HG03457 (cell line): ENCODE measurements around the gene ZNF407.
"Not testable (repeated sequence)": the region's sequence is repeated elsewhere in the genome, so short reads cannot be mapped to it uniquely, and the experiment has no call there.

Experiments
- ATAC-seq: cut with Tn5 transposase; IDR thresholded peaks from one replicate; pipeline ENCODE4 v1.9.1; 2021; ENCODE audit warnings: moderate number of reproducible peaks; ENCODE audit not compliant: unreplicated experiment

ZNF407 gene

DNA sequence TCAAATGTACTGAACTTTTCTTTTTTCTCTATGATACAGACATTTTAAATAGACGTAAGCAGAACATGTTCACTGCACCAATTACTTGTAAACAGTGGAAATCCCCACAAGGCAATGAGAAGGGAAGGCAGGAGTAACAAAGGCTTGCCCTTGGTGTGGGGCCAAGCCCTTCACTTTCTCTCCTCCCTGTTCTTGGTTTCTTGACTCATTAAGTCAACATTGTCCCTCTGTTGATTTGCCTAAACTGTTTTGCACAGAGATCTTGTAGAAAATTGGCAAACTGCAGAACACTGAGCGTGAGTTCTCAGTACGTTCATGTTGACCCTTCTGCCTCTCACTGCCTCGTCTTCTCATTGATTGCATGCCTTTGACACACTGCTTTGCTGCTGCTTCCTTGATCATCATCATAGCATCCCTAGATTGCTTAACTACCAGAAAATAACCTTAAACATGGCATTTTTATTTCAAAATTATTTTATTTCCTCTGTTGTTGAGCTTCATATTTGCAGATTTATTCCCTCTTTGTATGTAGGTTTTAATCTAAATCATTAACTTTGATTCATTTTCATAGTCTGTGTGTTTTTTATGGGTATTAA lies 353.6 kb downstream of the ZNF407 start:
- ATAC-seq, result no peak

DNA sequence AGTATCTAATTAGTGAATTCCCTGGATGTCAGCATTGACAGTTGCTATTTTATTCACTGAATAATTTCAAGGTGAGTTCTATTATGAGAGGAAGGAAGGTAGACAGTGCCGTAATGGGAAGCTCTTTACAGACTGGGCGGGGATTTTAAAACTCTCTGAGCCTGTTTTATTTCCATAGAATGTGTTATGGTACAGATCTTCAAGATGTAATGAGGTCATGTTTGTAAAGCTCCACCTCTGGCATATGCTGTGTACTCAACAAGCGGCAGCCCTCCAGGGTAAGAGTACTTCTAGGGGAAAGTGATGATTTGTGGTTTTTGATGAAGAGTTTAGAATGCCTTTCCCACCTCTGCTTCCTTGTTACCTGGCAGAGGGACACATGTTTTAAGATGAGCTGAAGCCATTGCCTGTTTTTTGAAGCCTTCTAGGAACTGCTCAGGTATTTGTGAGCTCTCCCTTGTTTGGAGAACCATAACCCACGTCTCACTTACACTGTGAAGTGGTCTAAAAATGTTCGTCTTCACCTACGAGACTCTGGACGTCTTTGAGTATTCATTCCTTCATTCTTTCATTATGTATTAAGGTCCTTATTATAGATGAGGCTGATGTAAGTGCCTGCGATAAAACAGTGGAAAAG lies 360.0 kb downstream of the ZNF407 start:
- ATAC-seq, result no peak

DNA sequence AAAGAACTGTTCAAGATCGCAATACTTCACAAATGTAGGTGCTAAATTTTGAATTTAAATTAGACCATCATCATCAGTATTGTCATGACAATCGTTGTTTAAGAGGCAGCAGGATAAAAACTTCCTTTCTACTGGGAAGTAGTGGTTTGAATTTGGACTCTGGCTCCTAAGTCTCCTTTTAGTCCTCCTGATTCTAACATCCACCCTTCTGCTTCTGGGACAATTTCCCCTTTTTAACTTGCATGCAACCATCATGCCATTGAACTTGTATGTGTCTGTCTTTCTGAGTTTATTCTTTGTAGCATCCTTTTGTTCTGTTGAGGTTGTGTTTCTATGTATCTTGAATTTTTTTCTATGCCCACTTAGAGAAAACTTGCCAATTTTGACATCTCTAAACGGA lies 361.5 kb downstream of the ZNF407 start:
- ATAC-seq, result no peak

DNA sequence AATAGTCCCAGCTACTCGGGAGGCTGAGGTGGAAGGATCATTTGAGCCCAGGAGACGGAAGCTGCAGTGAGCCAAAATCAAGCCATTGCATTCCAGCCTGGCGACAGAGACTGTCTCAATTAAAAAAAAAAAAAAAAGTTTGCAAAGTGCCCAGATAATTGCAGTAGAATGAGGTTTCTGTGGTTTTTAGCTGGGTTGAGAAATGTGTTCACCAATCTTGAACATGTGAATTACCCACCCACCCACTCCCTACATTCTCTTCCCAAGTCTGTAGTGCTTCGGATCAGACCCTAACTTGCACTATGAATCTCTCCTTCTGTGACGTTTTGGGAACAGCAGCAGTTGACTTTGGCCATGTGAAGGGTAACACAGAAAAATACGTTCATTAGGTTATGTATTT lies 363.9 kb downstream of the ZNF407 start:
- no peak for ATAC-seq

DNA sequence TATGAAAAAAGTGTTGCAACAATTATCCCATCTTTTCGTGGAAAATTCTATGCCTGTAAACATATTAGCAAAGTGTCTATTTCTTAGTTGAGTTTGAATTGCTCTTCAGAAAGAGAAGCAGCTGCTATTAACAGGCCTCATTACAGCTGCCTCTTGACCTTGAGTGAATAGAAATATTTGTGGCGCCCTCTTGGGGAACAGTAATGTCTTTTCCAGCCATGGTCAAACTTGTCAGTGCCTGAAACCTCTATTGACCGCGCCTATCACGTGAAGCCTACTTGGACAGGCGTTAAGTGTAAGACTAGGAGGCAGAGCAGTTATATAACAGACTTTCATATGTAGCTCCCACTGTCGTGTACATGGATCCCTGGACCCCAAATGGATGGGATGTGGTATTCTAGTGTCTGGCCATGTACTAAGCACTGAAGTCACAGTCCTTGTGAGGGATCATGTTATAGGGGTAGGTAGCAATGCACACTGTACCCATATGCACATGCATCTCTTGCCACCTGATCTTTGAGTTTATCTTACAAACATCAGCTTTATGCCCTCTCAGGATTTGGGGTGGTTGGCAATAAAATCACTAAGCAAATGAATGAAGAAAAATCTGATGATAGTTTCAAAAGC lies 366.3 kb downstream of the ZNF407 start:
- peak; percentile 77 for ATAC-seq

DNA sequence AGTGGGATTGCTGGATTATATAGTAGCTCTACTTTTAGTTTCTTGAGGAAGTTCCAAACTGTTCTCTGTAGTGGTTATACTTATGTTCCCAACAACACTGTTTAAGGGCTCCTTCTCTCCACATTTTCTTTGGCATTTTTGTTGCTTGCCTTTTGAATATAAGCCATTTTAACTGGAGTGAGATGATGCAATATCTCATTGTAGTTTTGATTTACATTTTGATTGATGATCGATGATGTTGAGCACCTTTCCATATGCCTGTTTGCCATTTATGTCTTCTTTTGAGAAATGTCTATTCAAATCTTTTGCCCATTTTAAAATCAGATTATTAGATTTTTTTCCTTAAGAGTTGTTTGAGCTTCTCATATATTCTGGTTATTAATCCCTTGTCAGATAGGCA lies 368.0 kb downstream of the ZNF407 start:
- no peak for ATAC-seq

DNA sequence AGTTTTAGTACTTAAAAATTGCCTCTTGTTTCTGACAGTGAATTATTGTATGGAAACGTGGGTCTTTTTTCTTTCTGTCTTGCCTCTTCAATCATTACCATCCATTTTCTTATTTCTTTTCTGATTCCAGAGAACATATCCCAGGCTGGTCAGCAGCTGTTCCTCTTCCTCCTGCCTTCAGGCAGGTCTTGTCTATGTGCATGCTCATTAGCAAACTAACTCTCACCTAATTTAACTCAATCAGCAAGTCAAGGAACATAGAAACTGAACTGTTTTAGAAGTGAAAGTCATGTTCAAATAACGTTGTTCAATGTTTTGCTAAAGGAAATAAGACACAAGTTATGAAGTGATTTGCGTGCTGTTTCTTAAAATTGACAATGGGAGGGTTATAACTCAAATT lies 369.8 kb downstream of the ZNF407 start:
- ATAC-seq, result no peak

DNA sequence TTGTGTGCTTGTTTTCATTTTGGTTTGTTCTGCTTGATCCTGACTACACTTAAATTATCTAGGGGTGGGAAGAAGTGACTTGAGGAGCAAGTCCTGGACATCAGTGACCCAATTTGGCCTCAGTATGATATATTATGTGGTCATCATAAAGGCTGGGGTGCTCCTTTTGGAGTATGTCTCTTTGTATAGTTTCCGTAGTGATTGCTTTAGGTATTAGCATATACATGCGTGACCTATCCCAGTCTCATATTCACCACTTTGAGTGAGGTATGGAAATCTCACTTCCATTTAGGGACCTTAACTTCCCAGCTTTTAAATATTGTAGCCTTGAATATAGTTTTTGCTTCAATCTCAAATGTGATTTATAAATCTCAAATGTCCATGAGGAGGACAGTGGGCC lies 370.3 kb downstream of the ZNF407 start:
- ATAC-seq, result no peak

DNA sequence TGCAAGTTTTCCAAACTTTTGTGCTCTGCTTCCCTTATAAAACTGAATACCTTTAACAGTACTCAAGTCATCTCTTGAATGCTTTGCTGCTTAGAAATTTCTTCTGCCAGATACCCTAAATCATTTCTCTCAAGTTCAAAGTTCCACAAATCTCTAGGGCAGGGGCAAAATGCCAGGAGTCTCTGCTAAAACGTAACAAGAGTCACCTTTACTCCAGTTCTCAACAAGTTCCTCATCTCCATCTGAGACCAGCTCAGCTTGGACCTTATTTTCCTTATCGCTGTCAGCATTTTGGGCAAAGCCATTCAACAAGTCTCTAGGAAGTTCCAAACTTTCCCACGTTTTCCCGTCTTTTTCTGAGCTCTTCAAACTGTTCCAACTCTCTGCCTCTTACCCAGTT lies 373.7 kb downstream of the ZNF407 start:
- ATAC-seq, result not testable (repeated sequence)

DNA sequence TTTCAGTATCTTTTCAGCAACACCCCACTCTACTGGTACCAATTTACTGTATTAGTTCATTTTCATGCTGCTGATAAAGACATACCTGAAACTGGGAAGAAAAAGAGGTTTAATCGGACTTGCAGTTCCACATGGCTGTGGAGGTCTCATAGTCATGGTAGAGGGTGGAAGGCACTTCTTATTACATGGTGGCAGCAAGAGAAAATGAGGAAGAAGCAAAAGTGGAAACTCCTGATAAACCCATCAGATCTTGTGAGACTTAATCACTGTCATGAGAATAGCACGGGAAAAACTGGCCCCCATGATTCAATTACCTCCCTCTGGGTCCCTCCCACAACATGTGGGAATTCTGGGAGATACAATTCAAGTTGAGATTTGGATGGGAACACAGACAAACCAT lies 374.1 kb downstream of the ZNF407 start:
- not testable (repeated sequence) for ATAC-seq

DNA sequence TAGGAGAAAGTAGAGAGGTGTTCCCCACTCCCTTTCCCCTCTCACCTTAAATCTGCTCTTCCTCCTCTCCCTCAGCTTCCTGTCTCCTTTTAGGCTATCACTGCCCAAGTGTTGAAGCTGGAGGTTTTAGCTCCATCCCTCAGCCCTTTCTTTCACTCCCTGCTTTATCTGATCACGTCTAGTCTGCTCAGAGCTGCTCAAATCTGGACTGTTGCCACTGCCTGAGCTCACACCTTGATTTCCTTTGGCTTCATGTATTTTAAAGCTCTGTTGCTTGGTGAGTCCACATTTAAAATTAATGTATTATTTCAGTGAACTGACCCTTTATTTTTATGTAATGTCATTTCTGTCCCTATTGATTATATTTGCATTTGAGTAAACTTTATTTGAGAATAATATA lies 374.7 kb downstream of the ZNF407 start:
- no peak for ATAC-seq

DNA sequence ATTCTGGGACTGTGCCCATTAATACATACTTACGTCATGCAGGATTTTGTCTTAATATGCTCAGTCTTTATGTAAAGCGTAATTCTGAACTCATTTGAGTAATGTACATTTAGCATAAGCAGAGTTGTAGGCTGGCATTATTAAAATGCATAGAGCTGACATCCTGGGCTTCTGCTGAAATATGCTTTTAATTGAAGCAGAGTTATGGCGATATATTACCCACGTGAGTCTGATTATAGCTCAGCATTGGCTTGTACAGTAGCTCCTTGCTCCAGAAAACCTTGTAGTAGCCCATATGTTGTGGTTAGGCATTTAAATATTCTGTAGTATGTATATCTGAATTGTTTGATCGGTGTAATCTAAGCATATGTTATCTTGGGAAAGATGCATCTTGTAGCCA lies 377.3 kb downstream of the ZNF407 start:
- no peak for ATAC-seq

DNA sequence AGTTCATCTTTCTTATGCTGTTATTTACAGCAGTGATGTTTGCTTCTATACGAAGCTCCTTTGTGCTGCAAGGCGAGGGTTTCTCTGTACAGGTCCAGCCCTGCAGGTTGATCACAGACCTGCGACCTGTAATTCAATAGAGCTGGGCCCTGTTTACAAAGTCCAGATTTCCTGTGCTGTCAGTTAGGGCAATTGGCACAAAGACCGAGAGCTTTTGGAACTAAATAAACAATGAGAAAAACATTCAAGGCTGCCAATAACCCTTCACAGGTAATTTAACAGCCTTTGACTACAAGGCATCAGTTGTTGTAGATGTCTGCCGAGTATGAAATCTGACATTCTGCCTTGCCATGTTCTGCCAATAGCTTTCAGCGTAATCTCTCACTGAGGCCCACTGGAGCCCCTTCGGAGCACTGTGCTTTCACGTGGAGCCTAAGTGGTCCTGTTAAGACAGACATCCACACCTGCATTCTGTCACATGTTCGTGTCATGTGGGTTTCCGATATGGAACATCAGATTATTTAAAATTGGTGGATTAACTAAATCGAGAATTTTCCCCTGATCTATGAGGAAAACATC lies 378.8 kb downstream of the ZNF407 start:
- ATAC-seq, result no peak

DNA sequence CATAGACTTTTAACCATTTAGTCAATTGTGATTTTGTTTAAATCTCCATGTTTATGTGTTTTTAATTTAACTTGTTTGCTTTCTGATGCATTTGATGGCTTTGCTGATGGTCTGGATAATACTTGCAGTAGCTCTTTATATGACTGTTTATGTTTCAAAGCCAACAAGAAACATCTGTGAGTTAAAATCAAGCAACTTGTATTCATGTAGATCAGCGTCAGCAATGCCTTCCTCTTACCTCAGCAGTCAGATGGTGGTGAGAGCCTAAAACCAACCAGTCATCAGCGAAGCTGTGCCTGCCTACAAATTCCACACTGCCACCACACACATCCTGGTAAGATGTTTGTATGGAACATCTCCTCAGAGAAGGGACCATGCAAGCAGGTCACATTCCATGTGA lies 379.4 kb downstream of the ZNF407 start:
- no peak for ATAC-seq

DNA sequence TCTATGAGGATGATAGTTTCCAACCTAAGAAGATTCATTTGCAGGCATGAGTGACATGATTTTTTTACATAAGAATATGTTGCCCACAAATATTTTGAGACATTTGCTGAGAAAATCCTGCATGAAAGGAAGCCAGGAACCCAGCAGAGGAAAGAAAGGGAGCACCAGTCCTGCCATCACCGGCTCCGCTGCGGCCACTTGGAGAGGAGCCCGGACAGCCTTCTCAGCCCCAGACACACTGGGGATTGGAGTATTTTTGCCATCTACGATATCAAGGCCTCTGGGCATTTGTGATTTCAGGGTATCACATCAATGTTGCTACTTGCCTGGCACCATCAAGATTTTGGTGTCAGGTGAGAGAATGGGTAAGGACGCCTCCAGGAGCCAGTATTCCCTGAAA lies 383.0 kb downstream of the ZNF407 start:
- no peak for ATAC-seq

DNA sequence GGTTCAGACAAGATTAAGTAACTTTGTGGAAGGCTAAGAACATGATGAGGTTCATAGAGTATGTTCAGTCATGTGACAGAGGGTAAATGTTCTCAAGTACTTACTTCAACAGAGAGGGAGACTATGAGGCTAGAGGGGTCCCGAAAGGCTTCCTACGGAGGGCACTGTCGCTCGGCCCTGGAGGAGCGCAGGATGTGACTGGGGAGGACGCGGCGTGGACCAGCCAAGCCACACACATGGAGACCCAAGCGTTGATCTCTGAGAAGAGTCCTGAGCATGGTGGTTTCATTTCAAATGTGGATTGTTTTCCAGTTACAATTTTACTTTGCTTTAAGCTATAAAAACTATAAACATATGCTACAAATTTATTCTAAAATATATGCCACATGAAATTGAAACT lies 383.8 kb downstream of the ZNF407 start:
- ATAC-seq, result no peak

DNA sequence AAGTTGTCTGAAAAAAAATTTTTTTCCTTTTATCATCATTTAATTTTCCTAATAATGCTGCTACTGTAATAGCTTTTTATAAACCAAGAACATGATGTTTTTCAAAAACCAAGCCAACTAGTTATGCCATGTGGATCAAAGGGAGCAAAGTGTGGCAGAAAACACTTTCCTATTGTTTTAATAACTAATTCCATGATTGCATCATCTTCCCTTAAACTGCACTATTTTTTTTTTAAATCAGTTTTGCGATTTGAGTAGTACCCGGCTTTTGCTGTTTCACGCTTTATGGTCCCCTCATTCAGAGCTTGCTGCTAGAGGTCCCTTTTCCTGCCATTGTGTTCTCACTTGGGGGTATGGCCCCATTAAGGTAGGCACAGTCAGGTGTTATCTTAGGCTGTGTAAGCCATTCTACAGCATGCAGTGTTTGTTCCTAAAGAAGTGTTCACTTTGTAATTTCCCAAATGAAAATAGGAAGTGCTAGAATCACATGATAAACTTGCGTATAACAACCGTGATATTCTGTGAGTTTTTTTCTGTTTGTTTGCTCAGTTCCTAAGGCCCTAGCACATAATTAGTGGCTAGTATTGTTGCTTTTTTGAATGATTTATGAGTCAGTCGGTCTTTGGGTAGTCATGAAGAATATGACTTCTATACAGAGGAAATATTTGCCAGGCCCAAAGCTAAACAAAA lies 385.4 kb downstream of the ZNF407 start:
- no peak for ATAC-seq

DNA sequence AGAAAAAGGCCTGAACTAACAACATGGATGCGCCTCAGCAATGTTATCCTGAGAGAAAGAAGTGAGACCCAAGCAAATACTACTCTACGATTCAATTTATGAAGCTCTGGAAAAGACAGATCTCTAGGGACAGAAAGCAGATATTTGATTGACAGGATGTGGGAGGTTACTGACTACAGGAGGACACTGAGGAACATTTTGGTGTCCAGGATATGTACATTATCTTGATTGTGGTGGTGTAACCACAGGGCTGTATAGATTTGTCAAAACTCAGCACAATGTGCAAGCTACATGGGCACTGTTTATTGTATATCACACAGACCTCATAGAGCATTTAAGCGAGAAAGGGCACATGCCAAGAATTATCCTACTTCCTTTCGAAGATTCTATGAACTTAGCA lies 391.5 kb downstream of the ZNF407 start:
- ATAC-seq, result no peak

DNA sequence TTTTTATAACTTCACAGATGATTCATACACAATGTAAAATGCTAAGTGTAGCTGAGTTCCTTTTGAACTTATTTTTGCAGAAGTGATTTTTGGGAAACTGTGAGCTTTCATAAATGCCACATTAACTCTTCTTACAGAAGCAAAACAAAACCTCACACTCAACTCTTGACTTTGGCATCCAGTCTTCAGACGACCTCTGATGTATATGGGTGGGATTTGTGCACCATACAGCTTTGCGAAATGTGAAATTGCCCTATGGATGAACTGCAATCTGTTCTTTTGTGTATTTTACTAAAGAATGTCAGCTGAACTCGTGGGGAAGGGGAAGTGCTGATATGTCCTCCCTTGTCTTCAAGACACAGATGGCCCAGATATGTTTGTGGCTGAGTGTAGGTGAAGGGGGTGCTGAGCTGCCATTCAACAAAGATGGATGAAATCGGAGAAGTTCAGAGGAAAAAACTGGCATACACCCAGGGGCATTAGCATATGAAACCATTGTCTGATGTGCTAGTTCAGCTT lies 393.0 kb downstream of the ZNF407 start:
- ATAC-seq, result no peak

DNA sequence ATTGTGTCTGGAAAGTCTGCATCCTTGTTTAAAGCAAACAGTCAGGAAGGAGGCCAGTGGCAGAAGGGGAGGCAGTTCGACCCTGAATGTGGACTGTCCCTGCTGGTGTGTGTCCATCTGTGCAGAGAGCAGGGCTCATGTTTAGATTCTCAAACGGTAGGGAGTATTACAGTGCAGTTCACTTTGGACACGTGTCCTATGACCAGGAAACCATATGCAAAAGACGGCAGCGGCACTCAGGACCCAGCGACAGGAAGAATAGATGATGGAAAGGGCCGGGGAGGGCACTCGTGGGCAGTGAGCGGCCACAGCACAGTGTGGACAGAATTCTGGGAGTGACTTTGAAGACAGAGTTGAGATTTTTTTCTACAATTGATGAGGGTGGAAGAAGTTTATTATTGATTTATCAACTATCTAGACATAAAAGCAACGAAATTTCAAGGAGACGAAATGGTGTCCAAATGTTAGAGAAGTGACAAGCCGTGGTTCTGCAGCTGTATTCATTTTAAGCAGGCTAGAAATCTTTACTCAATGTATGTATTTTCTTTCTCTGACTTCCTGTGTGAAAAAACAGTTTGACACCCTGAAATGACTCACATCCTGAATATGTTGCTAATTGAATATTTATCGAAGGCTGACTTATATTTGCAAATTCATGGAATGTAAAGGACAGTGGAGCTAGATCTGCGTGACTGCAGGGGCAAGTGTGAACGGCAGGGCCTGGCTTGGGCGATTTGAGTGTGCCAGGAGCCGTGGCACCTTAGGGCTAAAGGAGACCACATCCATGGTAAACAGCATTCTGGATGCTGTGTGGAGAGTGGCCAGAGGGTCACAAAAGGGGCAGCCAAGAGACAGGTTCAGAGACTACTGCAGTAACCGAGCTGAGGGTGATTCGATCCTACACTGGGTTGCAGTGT lies 397.1 kb downstream of the ZNF407 start:
- ATAC-seq, result peak; percentile 80

DNA sequence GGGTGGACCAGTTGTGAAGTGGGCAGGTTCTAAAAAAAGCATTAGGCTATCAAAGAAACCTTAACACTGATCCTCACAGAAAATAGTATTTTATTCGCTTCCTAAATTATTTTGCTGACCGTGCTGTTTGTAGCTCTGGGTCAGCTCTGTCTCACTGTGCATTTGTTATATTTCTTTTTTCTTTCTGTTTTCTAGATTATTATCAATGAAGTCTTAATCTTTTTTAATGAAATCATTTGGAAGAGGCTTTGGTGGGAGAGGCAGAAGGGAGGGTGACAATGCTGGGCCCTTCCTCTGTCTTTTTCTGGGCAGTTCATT lies 397.7 kb downstream of the ZNF407 start:
- no peak for ATAC-seq
